Fibroblast of the conjunctiva (primary cell): ENCODE data around the gene ADM.

ENCODE experiments used
- DNase-seq: peaks from one replicate; pipeline ENCODE4 v3.0.0-alpha.2; 2010; ENCODE audit warnings: low read depth

The ADM gene

DNA sequence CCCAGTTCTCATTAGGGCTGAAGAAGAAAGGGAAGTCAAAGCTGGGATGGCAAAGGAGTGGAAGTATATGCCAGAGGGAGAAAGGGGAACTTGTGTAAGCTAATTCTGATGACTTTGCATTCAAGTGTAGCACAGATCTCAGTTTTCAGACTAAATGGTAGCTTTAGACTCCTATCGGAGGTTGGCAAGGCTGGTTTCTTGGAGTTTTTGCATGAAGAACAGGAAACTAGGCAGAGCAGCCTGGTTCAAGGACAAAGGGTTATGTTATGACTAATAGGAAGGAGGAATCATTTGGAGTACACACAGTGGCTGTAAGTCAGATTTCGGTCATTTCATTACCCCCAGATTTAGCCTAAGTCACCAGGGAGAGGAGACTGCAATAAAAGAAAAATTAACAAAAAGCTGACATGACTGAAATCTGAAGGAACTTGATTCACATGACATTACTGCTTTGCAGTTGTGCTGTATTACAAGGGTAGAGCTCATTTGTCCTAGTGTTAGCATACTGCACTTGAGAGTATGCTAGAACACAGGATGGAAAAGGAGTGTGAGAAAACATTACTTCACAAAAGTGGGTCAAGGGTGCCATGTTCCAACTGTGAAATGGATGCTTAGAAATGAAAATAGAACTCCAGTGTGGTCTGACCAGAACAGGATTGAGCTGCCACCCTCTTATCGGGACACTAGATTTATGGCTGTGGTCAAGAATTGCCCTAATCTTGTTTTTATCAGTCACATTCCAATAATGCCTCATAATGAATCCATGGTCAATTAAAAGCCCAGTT is 23.6 kb downstream of the ADM start:
- DNase-seq = no peak

- DNase-seq = no peak
Measured at GRCh38 chr11:10329356-10329755, 24.5 kb downstream of the ADM start.

DNA sequence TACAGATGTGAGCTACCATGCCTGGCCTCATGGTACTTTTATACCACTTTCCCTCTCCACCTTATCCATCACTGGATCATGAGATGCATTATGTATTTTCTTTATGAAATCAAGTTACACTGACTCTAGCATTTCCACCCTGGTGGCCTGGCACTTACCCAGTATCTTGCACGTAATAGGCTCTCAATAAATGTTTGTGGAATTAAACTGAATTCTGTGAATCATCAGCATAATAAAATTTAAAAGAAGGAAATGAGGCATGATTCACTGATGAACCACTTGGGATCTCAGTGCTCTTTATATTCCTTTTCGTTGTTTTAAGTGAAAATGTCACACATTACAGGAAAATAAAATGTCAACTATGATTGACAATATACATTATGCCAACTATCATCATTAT is 25.1 kb downstream of the ADM start:
- no peak for DNase-seq

GRCh38 chr11:10331548-10332289 is 26.8 kb downstream of the ADM start:
- DNase-seq = no peak

DNA sequence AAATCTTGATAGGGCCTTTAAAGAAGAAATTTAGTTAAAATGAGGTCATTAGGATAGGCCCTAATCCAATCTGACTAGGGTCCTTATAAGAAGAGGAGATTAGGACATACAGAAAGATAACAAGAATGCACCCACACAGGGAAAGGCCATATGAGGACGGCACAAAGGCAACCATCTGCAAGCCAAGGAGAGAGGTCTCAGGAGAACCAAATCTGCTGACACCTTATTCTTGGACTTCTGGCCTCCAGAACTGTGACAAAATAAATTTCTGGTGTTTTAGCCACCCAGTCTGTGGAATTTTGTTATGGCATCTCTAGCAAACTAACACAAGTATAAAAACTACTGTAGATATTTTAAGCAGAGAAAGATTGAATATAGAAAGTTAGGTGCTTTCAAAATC is 28.6 kb downstream of the ADM start:
- DNase-seq = no peak

GRCh38 chr11:10338287-10338686 is 33.4 kb downstream of the ADM start:
- DNase-seq = no peak

DNA sequence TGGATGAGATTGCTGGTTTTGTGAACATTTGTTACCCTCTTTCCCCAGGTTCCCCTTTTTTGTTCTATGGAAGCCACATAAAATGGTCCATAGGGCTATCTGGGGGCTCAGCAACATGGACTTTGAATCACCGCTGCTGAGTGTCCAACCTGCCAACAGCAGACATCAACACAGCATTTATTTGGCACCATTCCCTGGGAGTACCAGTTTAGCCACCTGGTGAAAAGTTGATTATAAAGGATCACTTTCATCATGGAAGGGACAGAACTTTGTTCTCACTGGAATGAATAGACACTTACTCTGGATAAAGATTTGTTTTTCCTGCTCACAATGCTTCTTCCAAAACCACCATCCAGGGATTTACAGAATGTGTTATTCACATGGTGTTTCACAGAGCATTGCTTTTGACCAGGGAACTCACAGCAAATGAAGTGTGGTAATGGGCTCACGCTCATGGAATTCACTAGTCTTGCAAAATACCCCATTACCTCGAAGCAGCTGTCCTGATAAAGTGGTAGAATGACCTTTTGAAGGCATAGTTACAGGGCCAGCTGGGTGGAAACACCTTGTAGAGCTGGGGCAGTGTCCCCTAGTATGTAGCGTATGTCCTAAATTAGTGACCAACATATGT is 43.9 kb downstream of the ADM start:
- no peak for DNase-seq

DNA sequence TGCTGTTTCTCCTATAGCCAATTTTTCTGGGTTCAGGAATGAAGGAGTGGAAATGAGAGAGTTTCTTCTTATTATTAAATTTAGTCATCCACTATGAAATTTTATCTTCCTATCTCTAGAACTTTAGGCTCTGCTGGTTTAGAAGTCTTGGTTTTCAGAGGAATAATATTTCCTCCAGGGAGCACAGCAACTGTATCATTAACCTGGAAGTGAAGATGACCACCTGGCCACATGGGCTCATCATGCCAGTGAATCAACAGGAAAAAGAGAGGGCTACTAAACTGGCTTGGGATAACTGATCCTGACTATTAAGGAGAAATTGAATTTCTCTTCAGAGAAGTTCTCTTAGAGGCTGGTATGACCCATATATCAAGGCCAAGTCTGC is 44.4 kb downstream of the ADM start:
- no peak for DNase-seq

- no peak for DNase-seq
Measured at GRCh38 chr11:10349806-10350205, 44.9 kb downstream of the ADM start.

- DNase-seq = peak; percentile 49
Measured at GRCh38 chr11:10350334-10350733, 45.5 kb downstream of the ADM start.

- no peak for DNase-seq
Measured at GRCh38 chr11:10351435-10351764, 46.5 kb downstream of the ADM start.

DNA sequence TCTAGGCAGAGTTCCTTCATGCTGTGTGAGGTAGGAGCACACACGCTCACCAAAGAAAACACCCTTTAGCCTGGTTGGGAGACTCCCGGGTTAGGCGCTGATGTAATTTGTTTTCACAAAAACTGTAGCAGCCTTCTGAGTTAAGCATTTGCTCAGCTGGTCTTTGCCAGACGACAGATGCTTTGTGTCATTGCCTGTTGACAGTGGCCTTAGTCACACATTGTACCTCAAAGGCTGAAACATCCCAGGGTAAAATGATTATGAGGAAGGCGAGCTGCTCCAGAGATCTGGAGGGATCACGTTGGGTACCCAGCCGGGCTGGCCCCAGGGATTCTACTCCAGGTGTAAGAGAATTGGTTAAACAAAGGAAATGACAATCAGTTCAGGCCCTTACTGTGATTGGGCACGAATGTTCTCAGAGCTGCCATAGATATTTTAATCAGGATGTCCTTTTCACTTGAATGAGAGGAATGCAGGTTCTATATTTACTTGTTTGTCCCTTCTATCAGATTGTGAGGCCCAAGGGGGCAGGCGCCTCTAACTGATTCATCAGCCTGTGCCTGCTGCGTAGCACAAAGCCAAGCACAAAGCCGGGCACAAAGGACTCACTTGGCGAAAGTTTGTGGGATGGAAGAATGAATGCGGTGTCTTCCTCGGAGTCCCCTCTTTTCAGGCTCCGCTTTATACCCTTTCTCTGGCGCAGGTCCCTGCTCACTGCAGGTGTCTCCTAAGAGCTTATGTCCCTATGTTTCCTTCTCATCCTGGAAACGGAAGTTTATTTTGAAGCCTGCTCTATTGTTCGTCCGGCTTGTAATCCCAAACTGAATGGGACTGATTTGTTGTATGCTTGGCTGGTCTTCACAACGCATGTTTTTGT is 47.1 kb downstream of the ADM start:
- DNase-seq = peak; percentile 41

- DNase-seq = no peak
Measured at GRCh38 chr11:10352921-10353550, 48.2 kb downstream of the ADM start.

DNA sequence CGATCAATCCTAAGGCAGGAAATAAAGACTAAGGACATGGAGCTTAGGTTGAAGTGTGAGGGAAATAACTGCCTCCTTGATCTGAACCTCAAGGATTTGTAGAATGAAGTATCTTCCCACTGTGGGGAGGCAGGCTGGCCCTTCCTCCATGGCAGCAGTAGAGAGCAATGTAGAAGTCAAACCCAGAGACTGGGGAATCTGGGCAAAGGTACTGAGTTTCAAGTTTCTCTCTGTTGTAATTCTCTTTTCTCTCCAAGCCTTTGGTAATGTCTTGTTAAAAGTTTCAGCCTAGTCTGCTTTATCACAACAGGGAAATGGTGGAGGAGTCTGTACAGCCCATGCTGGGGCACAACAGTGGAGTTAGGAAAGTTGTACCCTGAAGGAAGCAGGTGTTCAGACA is 49.5 kb downstream of the ADM start:
- DNase-seq = no peak

- no peak for DNase-seq
Measured at GRCh38 chr11:10355257-10355661, 50.4 kb downstream of the ADM start.

- no peak for DNase-seq
Measured at GRCh38 chr11:10356161-10356560, 51.3 kb downstream of the ADM start.
